Mesothelial cell of epicardium (in vitro differentiated cells): ENCODE data around the gene SLC25A29. TPM values are rescaled to one million over a fixed set of nuclear protein-coding genes. Genes with fewer than 3 reads are reported as not detected.
"Not testable (repeated sequence)": the region's sequence is repeated elsewhere in the genome, so short reads cannot be mapped to it uniquely, and the experiment has no call there.

Source experiments
- DNase-seq, 2 experiments: peaks; one replicate each; pipeline ENCODE4 v3.0.0; 2021; ENCODE audit warnings: low spot score in 2 of 2; ENCODE audit not compliant: unreplicated experiment in 2 of 2
- H3K27ac Mint-ChIP-seq: 2 replicates; pipeline ENCODE4 v1.8.0; 2021; ENCODE audit warnings: mixed read lengths
- H3K27me3 Mint-ChIP-seq: 2 replicates; pipeline ENCODE4 v1.8.0; 2021; ENCODE audit warnings: low read depth, mixed read lengths
- H3K36me3 Mint-ChIP-seq: 2 replicates; pipeline ENCODE4 v1.8.0; 2021; ENCODE audit warnings: mixed read lengths
- H3K4me1 Mint-ChIP-seq: 2 replicates; pipeline ENCODE4 v1.8.0; 2021; ENCODE audit warnings: mixed read lengths
- H3K4me3 Mint-ChIP-seq: 2 replicates; pipeline ENCODE4 v1.8.0; 2021; ENCODE audit warnings: mild to moderate bottlenecking, moderate library complexity, mixed read lengths
- H3K9me3 Mint-ChIP-seq: 2 replicates; pipeline ENCODE4 v1.8.0; 2021; ENCODE audit warnings: mixed read lengths
- total RNA-seq: library from RNA; stranded (reverse); gene quantifications from 3 replicates; pipeline ENCODE4 v1.2.1, GENCODE V29; 2021
- TF ChIP-seq, protein P1 (sequence below): fragments of 200-600 bp; sonication (generic); IDR thresholded peaks from one replicate; pipeline ENCODE4 v1.5.0; 2021; ENCODE audit warnings: antibody characterized with exemption; ENCODE audit not compliant: unreplicated experiment

Gene SLC25A29
- total RNA-seq, 1 donor from 2014 or later, result 102 TPM

DNA sequence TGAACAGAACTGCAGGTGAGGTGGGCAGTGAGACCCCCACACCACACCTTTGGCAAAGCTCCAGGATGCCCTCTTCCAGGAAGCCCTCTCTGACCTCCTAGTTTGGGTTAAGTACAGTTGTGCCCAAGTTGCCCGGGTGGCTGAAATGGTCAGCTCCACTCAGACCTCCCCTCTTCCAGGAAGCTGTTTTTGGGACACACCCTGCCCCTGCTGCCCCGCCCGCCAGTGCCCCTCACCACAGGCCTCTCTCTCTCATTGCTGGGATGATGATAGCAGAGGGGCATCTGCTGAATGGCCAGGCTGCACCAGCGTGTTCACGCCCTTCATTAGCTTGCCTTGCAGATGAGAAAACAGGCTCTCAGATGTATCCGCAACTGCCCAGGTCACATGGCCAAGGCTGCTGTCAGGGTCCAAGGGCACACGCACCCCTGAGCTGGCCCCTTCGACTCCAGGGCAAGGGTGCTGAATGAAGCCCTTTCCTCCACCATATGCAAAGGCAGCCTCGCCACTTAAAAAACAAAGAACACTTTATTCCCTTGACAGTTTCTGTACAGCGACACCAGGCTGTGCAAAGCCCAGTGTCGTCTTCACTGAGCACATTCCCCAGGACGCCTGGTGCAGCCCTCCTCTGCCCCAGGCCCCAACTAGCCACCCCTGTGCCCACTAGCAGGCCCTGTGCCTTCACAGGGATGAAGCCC lies 15.5 kb downstream of the SLC25A29 start:
- Mint-ChIP-seq H3K9me3 (no peaks in the 10 kb centered on the region), H3K4me1 (peaks cover 4% of the 10 kb centered on the region), H3K4me3 (no peak overlapping the region), H3K27ac (no peak overlapping the region), H3K27me3 (no peaks in the 10 kb centered on the region), H3K36me3 (peaks cover 2% of the 10 kb centered on the region)
- DNase-seq, result no peak
- TF ChIP-seq, protein P1, sequence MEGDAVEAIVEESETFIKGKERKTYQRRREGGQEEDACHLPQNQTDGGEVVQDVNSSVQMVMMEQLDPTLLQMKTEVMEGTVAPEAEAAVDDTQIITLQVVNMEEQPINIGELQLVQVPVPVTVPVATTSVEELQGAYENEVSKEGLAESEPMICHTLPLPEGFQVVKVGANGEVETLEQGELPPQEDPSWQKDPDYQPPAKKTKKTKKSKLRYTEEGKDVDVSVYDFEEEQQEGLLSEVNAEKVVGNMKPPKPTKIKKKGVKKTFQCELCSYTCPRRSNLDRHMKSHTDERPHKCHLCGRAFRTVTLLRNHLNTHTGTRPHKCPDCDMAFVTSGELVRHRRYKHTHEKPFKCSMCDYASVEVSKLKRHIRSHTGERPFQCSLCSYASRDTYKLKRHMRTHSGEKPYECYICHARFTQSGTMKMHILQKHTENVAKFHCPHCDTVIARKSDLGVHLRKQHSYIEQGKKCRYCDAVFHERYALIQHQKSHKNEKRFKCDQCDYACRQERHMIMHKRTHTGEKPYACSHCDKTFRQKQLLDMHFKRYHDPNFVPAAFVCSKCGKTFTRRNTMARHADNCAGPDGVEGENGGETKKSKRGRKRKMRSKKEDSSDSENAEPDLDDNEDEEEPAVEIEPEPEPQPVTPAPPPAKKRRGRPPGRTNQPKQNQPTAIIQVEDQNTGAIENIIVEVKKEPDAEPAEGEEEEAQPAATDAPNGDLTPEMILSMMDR, result no peak

DNA sequence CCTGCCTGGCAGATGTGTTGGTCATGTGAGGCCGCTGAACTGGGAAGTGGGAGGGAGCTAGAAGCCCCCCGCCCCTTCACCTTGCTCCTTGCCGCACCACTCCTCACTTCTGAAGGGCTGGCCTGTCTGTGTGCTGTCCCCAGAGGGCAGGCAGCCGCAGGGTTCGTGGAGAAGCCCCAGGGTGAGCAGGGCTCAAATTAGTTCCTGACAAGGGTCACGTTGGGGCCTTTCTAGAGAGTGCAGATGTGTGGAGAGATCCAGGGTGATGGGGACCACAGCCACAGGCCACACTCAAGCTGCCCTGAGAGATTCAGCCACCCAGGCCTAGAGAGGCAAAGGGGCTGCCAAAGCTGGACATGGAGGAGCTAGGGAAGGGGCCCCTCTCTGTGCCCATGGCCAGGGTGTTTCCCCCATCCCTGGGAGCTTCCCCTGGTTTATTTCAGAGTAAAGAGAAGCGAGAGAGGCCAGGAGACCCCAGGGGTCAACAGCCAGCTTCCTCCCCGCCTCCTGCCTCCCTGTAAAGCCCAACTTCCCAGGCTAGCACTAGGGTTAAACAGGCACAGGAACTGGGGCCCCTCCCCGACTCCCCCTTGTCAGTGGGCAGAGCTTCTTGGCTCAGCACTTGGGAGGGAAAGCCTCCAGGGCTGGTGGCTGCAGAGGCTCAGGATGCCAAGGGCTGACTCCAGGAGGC lies 16.2 kb downstream of the SLC25A29 start:
- no peak overlapping the region for H3K4me3 Mint-ChIP-seq
- peaks cover 2% of the 10 kb centered on the region for H3K36me3 Mint-ChIP-seq
- no peaks in the 10 kb centered on the region for H3K9me3 Mint-ChIP-seq
- TF ChIP-seq, protein P1, result no peak
- DNase-seq, result no peak
- no peaks in the 10 kb centered on the region for H3K27me3 Mint-ChIP-seq
- H3K4me1 Mint-ChIP-seq, result peaks cover 4% of the 10 kb centered on the region
- H3K27ac Mint-ChIP-seq, result no peak overlapping the region

DNA sequence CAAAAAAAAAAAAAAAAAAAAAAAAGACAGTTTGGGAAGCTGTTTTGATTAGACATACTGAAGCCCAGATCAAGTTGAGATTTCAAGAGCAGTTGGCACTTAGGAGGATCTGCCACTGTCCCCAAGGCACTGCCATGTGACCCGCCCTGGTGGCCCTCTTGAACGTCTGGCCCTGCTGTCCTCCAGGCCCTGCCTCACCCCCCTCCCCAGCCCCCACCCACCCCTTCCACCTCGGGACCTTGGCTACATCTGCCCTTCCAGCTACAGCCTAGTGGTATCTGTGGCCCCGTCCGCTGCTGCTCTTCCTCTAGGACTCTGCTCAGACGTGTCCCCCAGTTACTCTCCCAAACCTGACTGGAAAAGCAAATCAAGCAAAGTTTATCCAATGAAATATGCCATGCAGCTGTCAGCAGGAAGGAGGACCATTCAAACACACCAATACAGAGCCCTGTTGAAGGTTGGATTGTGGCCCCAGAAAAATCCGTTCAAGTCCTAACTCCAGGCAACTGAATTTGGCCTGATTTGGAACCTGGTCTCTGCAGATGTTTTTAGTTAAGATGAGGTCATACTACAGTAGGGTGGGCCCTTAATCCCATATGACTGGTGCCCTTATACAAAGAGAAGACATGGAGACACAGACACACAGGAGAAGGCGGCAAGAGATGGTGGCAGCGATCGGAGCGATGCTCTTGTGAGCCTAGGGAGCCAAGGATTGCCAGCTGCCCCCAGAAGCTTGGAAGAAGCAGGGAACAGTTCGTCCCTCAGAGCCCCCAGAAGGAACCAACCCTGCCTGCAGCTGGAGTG lies 17.7 kb downstream of the SLC25A29 start:
- Mint-ChIP-seq H3K36me3 (peaks cover 2% of the 10 kb centered on the region), H3K9me3 (no peaks in the 10 kb centered on the region), H3K4me1 (peaks cover 8% of the 10 kb centered on the region), H3K27me3 (no peaks in the 10 kb centered on the region), H3K27ac (peak overlapping the region; percentile 43), H3K4me3 (no peak overlapping the region)
- TF ChIP-seq, protein P1, result no peak
- DNase-seq, result no peak

DNA sequence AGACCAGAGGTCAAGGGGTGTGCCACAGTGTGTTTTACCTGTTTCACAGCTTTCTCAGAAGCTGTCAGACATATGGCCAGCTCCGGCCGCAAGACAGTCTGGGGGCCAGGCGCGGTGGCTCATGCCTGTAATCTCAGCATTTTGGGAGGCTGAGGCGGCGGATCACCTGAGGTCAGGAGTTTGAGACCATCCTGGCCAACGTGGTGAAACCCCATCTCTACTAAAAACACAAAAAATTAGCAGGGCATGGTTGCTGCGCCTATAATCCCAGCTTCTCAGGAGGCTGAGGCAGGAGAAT lies 18.3 kb downstream of the SLC25A29 start:
- H3K27me3 Mint-ChIP-seq, H3K4me3 Mint-ChIP-seq, H3K36me3 Mint-ChIP-seq, H3K4me1 Mint-ChIP-seq, H3K27ac Mint-ChIP-seq, DNase-seq, H3K9me3 Mint-ChIP-seq: not testable (repeated sequence)

DNA sequence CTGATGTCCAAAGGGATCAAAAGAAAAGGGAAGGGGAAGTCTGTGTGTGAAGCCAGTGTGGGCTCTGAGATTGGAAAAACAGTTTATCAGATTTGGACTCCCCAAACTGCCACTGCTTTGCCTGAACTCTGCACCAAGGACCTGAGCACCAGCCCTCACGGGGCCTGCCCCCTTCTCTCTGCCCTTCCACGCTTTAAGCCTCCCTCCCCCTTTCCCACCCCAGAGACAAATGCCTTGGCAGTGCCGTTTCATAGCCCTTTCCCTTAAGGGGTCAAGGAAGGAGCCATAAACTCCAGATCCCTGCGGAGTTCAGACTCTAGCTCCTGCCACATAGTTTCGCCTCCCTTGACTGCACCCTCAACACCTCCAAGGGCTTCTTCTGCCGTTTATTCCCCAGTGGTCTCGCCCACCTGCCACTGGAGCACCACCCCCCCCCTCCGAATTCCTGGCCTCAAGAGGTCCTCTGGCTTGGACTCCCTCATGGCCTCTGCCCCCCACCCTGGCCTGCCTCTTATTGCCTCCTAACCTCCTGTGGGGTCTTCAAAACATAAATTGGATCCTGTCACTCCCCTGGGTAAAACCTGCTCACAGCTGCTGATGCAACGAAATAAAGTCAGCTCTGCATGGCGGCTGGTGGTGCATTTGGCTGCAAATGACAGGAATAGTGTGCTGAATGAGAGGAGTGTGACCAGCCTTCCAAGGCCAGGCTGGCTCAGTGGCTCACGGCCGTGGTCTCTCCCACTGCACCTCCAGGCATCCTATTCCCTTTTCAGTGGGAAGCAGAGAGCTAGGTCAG lies 18.8 kb downstream of the SLC25A29 start:
- Mint-ChIP-seq H3K36me3 (peaks cover 2% of the 10 kb centered on the region), H3K27ac (peak overlapping the region; percentile 43), H3K4me3 (no peak overlapping the region), H3K4me1 (peaks cover 8% of the 10 kb centered on the region), H3K27me3 (no peaks in the 10 kb centered on the region), H3K9me3 (no peaks in the 10 kb centered on the region)
- TF ChIP-seq, protein P1, result no peak
- no peak for DNase-seq
